Lower leg skin (tissue), 3 donors: ENCODE data around the gene DAB2IP.

Source experiments
- CTCF ChIP-seq, 3 donors: fragments of 450-650 bp; IDR thresholded peaks; one replicate each; pipeline ENCODE4 v1.5.1; 2016; ENCODE audit warnings: antibody characterized with exemption in 3 of 3, mild to moderate bottlenecking in 3 of 3, moderate library complexity in 2 of 3
- POLR2A ChIP-seq, 2 donors: fragments of 450-650 bp; IDR thresholded peaks; one replicate each; pipeline ENCODE4 v1.6.1; 2016 to 2017; ENCODE audit warnings: antibody characterized with exemption in 2 of 2, mild to moderate bottlenecking in 1 of 2, moderate library complexity in 1 of 2

- TF ChIP-seq CTCF (IDR thresholded peaks at IDR 0.05) (no peak), POLR2A (IDR thresholded peaks at IDR 0.05) (no peak)
Observed at GRCh38 chr9:121827251-121827967, 176.0 kb downstream of the DAB2IP start.
